Smooth muscle cell (in vitro differentiated cells): ENCODE measurements around the gene ZNF488. TPM values are rescaled to one million over a fixed set of nuclear protein-coding genes. Genes with fewer than 3 reads are reported as not detected.

ENCODE experiments used
- DNase-seq: peaks from one replicate; lab custom pipeline; 2025; ENCODE audit not compliant: unreplicated experiment; lab: John Stamatoyannopoulos, UW
- H2AFZ ChIP-seq: fragments of 200-600 bp; sonication (generic); 2 replicates; pipeline ENCODE4 v1.6.0; 2016; ENCODE audit warnings: antibody characterized with exemption, low read depth, mild to moderate bottlenecking
- H3F3A ChIP-seq: fragments of 200-600 bp; sonication (generic); 2 replicates; pipeline ENCODE4 v1.6.0; 2017; ENCODE audit warnings: antibody characterized with exemption, low read depth
- H3K27ac ChIP-seq: fragments of 200-600 bp; sonication (generic); 2 replicates; pipeline ENCODE4 v1.5.1; 2016; ENCODE audit warnings: low read depth, mild to moderate bottlenecking
- H3K27me3 ChIP-seq: fragments of 200-600 bp; sonication (generic); 2 replicates; pipeline ENCODE4 v1.6.1; 2016; ENCODE audit warnings: low read depth, mild to moderate bottlenecking
- H3K36me3 ChIP-seq: fragments of 200-600 bp; sonication (generic); 2 replicates; pipeline ENCODE4 v1.5.1; 2016; ENCODE audit warnings: low read depth
- H3K4me1 ChIP-seq: fragments of 200-600 bp; sonication (generic); 2 replicates; pipeline ENCODE4 v1.5.1; 2016; ENCODE audit warnings: low read depth
- H3K4me2 ChIP-seq: fragments of 200-600 bp; sonication (generic); 2 replicates; pipeline ENCODE4 v1.6.0; 2016; ENCODE audit warnings: mild to moderate bottlenecking
- H3K4me3 ChIP-seq: fragments of 200-600 bp; sonication (generic); 2 replicates; pipeline ENCODE4 v1.5.1; 2016; ENCODE audit warnings: mild to moderate bottlenecking
- H3K79me2 ChIP-seq: fragments of 200-600 bp; sonication (generic); 2 replicates; pipeline ENCODE4 v1.6.0; 2016; ENCODE audit warnings: low read depth, mild to moderate bottlenecking
- H3K9ac ChIP-seq: fragments of 200-600 bp; sonication (generic); 2 replicates; pipeline ENCODE4 v1.6.0; 2016; ENCODE audit warnings: low read depth
- H3K9me3 ChIP-seq: fragments of 200-600 bp; sonication (generic); replicated peaks from 2 replicates; pipeline ENCODE4 v1.5.1; 2016; ENCODE audit warnings: low read depth
- H4K20me1 ChIP-seq: fragments of 200-600 bp; sonication (generic); 2 replicates; pipeline ENCODE4 v1.6.0; 2016; ENCODE audit warnings: low read depth
- WGBS: methylation state at CpG from one replicate; pipeline ENCODE4 v1.1.7; 2016; ENCODE audit warnings: low lambda C conversion rate; 5-methylcytosine and 5-hydroxymethylcytosine counted together
- polyA plus RNA-seq: library from polyadenylated mRNA; unstranded; fragments of >200 nt; fragmentation: Nextera tagmentation; extraction: Ambion mirVana; gene quantifications from 2 replicates; pipeline ENCODE4 v1.2.1, GENCODE V29; 2016
- total RNA-seq: library from RNA; depleted of rRNA; stranded (reverse); fragments of >200 nt; gene quantifications from 2 replicates; pipeline ENCODE4 v1.2.3, GENCODE V29; 2014
- TF ChIP-seq, protein P1 (sequence below): fragments of 200-600 bp; sonication (generic); IDR thresholded peaks from 2 replicates; pipeline ENCODE4 v1.5.1; 2017; ENCODE audit warnings: borderline replicate concordance, mild to moderate bottlenecking, antibody characterized with exemption; ENCODE audit not compliant: insufficient read depth, poor library complexity, severe bottlenecking

ZNF488 gene
- total and polyA plus RNA-seq, 2 experiments from 2014 or later, result 1.1 TPM; not detected in 1

DNA sequence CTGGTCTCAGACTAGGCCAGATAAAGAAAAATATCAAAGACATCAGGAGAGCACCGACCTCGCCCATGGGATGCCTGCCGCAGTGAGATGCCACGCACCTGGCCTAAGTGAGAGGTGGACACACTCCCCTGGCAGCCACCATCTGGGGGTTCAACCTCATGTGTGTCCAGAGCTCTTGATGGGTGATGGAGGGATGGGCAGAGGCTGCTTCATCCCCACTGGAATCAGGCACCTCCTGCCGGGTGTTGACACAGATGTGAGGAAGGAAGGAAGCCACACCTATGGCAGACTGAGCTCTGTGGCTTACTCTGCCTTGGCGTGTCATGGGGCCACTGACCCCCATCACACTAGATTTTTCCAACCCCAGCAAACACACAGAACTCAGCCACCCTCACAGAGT is 11.4 kb downstream of the ZNF488 start:
- TF ChIP-seq, protein P1, sequence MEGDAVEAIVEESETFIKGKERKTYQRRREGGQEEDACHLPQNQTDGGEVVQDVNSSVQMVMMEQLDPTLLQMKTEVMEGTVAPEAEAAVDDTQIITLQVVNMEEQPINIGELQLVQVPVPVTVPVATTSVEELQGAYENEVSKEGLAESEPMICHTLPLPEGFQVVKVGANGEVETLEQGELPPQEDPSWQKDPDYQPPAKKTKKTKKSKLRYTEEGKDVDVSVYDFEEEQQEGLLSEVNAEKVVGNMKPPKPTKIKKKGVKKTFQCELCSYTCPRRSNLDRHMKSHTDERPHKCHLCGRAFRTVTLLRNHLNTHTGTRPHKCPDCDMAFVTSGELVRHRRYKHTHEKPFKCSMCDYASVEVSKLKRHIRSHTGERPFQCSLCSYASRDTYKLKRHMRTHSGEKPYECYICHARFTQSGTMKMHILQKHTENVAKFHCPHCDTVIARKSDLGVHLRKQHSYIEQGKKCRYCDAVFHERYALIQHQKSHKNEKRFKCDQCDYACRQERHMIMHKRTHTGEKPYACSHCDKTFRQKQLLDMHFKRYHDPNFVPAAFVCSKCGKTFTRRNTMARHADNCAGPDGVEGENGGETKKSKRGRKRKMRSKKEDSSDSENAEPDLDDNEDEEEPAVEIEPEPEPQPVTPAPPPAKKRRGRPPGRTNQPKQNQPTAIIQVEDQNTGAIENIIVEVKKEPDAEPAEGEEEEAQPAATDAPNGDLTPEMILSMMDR, result no peak
- H3K9ac ChIP-seq, result no peak overlapping the region
- no peak overlapping the region for H3K27ac ChIP-seq
- H3K9me3 ChIP-seq, result no peaks in the 10 kb centered on the region
- no peak overlapping the region for H2AFZ ChIP-seq
- no peaks in the 10 kb centered on the region for H3K4me1 ChIP-seq
- H3K36me3 ChIP-seq, result no peaks in the 10 kb centered on the region
- 91% methylated on average over 6 of the region's 6 CpGs for WGBS
- no peaks in the 10 kb centered on the region for H3F3A ChIP-seq
- no peak overlapping the region for H3K4me3 ChIP-seq
- no peak overlapping the region for H3K4me2 ChIP-seq
- H3K79me2 ChIP-seq, result no peaks in the 10 kb centered on the region
- no peaks in the 10 kb centered on the region for H3K27me3 ChIP-seq
- DNase-seq, result no peak
- H4K20me1 ChIP-seq, result no peaks in the 10 kb centered on the region

DNA sequence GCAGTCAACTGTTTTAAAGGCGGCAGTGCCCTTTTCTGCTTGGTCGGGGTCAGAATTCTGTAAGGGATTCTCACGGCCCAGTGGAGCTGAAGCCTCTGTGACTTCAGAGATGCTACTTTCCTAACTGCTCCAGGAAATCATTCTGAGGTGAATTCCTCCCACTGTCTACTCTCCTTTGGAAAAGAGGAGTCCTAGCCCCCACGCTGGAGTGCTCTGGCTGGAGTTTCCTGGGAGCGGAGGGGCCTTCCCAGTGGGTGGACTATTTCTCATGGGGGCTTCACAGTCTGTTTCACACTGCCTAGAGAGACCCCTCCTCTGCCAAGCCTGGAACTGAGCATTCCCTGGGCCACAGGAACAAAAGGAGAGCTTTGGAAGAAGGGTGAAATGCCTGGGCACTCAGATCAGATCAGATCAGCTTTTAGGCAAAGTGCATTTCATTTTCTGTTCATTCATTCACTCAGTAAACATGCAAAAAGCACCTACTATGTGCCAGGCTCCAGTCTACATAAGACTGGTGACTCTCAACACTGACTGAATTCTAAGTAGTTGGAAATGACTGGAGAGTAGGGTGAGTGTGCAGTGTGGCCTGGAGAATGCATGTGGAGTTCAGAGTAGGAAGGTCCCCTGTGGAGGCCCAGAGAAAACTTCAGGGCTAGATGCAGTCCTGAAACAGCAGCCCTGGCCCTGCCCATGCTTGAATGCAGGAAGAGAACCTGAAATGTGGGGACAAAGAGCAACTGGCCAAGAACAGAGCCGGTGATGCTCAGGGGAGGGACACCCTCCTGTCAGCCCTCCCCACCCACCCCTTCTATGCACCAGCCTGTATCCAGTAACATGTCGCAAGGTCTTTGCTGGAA is 12.2 kb downstream of the ZNF488 start:
- H3F3A ChIP-seq, result no peaks in the 10 kb centered on the region
- no peak overlapping the region for H2AFZ ChIP-seq
- no peaks in the 10 kb centered on the region for H3K36me3 ChIP-seq
- no peaks in the 10 kb centered on the region for H3K79me2 ChIP-seq
- no peak overlapping the region for H3K27ac ChIP-seq
- no peaks in the 10 kb centered on the region for H3K9me3 ChIP-seq
- H3K4me1 ChIP-seq, result no peaks in the 10 kb centered on the region
- TF ChIP-seq, protein P1, result no peak
- WGBS, result 93% methylated on average over 7 of the region's 7 CpGs
- DNase-seq, result no peak
- no peak overlapping the region for H3K9ac ChIP-seq
- no peaks in the 10 kb centered on the region for H3K27me3 ChIP-seq
- H3K4me2 ChIP-seq, result no peak overlapping the region
- no peaks in the 10 kb centered on the region for H4K20me1 ChIP-seq
- no peak overlapping the region for H3K4me3 ChIP-seq

DNA sequence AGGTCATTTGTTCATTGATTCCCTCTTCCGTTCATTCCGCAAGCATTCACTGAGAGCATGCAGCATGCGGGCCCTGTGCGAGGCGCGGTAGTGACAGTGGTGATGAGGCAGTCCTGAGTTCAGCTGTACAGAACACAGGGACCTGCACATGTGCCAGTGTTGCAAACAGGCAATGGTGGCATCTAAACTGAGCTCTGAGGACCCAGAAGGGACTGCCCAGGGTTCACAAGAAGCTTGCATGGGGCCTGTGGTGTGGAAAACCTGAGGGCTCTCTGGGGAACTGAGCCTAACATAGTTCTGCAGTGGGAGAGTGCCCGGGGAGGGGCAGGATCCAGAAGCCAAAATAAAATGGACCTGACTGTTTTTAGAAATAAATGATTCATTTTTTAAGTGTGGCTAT is 13.2 kb downstream of the ZNF488 start:
- H3K27me3 ChIP-seq, result no peaks in the 10 kb centered on the region

More for the DNA sequence above, 13.2 kb downstream of the ZNF488 start:
- no peaks in the 10 kb centered on the region for H3K4me1 ChIP-seq
- no peak overlapping the region for H3K4me2 ChIP-seq
- H3K9me3 ChIP-seq, result no peaks in the 10 kb centered on the region
- no peak overlapping the region for H3K9ac ChIP-seq
- no peaks in the 10 kb centered on the region for H3K36me3 ChIP-seq
- H3K27ac ChIP-seq, result no peak overlapping the region
- H3K79me2 ChIP-seq, result no peaks in the 10 kb centered on the region
- no peaks in the 10 kb centered on the region for H4K20me1 ChIP-seq
- H3K4me3 ChIP-seq, result no peak overlapping the region
- WGBS, result 98% methylated on average over 7 of the region's 7 CpGs
- H3F3A ChIP-seq, result no peaks in the 10 kb centered on the region
- no peak for DNase-seq
- TF ChIP-seq, protein P1, result no peak
- no peak overlapping the region for H2AFZ ChIP-seq
